ENCODE results near the gene HOXA2. TPM values are rescaled to one million over a fixed set of nuclear protein-coding genes. Genes with fewer than 3 reads are reported as not detected.
A peak's percentile ranks its signal among the peaks of the same experiment; 100 is the strongest.

The HOXA2 gene
- total and polyA plus RNA-seq, 2 of the 13 experiments (the other 11 are each of a cell fraction or from before 2014, with no cell fraction given), result 0.22 to 0.29 TPM

- TF ChIP-seq ZNF687 (CRISPR knock-in tag; IDR thresholded peaks at IDR 0.05) (peak; percentile 45; the same call in 1 of the 2 replicates), ZNF331 (CRISPR knock-in tag; IDR thresholded peaks at IDR 0.05) (no peak), PHF8 (CRISPR knock-in tag; IDR thresholded peaks at IDR 0.05) (0 out of 2 replicates have a peak, but pooled peaks have one; percentile 8), JUNB (CRISPR knock-in tag; IDR thresholded peaks at IDR 0.05; ENCODE audit: borderline replicate concordance) (no peak), ZNF703 (CRISPR knock-in tag; IDR thresholded peaks at IDR 0.05; ENCODE audit: borderline replicate concordance) (no peak), NR2F1 (CRISPR knock-in tag; IDR thresholded peaks at IDR 0.05) (no peak), ZNF432 (CRISPR knock-in tag; IDR thresholded peaks at IDR 0.05; ENCODE audit: borderline replicate concordance) (no peak), PRDM15 (CRISPR knock-in tag; IDR thresholded peaks at IDR 0.05) (no peak), ZNF337 (CRISPR knock-in tag; IDR thresholded peaks at IDR 0.05; ENCODE audit: borderline replicate concordance, low read depth) (0 out of 2 replicates have a peak, but pooled peaks have one; percentile 10)
Observed at GRCh38 chr7:27148756-27149641, 46.5 kb upstream of the HOXA2 start (continued).

Measured in HepG2 (cell line).